Measurements from ENCODE around the gene ZCRB1. TPM values are rescaled to one million over a fixed set of nuclear protein-coding genes. Genes with fewer than 3 reads are reported as not detected.

The ZCRB1 gene
- total and polyA plus RNA-seq, 2 of the 4 experiments (the other 2 are of a cell fraction), result 19.7 to 28.1 TPM

- in situ Hi-C loops (cut with MboI; ENCODE audit: low sequenced_read_pairs) (no loop called here), dilution Hi-C loops (cut with HindIII; ENCODE audit: low sequenced_read_pairs, unreplicated experiment) (no loop called here), intact Hi-C loops (cut with micrococcal nuclease) (no loop called here)
- ChIA-PET CTCF (no interaction called here), POLR2A (ENCODE audit: unreplicated experiment) (no interaction called here)
- no peaks in the 10 kb centered on the region for H3K9me1 ChIP-seq (ENCODE audit: insufficient read depth, low read length)
- no peak overlapping the region for H2BK20ac ChIP-seq (ENCODE audit: low read depth, low read length)
- DNase-seq, result no peak
- no peak overlapping the region for H3K14ac ChIP-seq (replicated peaks; ENCODE audit: low read depth, low read length)
- no peak overlapping the region for H4K5ac ChIP-seq (ENCODE audit: low read depth, low read length)
- H3K36me3 ChIP-seq (ENCODE audit: control insufficient read depth, insufficient read depth, low read length), result no peaks in the 10 kb centered on the region
- 81% methylated on average over 8 of the region's 26 CpGs; no CpG with 5 or more reads in 1 of the 2 experiments for WGBS, 2 experiments (ENCODE audit: extremely low coverage in 2 of 2, insufficient read length in 1 of 2)
- no peak for ATAC-seq (ENCODE audit: low read depth)
- H3K23ac ChIP-seq (ENCODE audit: low read depth, low read length), result no peak overlapping the region
- H2BK15ac ChIP-seq (ENCODE audit: low read depth, low read length), result no peak overlapping the region
- H3K4me2 ChIP-seq (ENCODE audit: low read depth, low read length), result no peak overlapping the region
- H3K4me1 ChIP-seq (ENCODE audit: control insufficient read depth, insufficient read depth, low read length), result no peaks in the 10 kb centered on the region
- H3K56ac ChIP-seq (ENCODE audit: extremely low read depth, insufficient read depth, low read length), result no peak overlapping the region
- no peak overlapping the region for H2AFZ ChIP-seq (replicated peaks; ENCODE audit: low read length, poor library complexity)
- H2AK5ac ChIP-seq (ENCODE audit: low read depth, low read length), result no peak overlapping the region
- H3K4me3 ChIP-seq (ENCODE audit: insufficient read depth, low read depth, low read length), result no peak overlapping the region
- H4K8ac ChIP-seq (ENCODE audit: low read depth in 2 of 2, low read length in 2 of 2), result no peak overlapping the region
- no peak overlapping the region for H3K18ac ChIP-seq (ENCODE audit: low read depth, low read length)
- H3K27ac ChIP-seq (ENCODE audit: insufficient read depth, low read length), result no peak overlapping the region
- H3K79me1 ChIP-seq (ENCODE audit: low read depth in 1 of 2, low read length in 2 of 2), result no peaks in the 10 kb centered on the region
- no peak overlapping the region for H3K4ac ChIP-seq (ENCODE audit: low read depth, low read length)
- H3K27me3 ChIP-seq (ENCODE audit: control insufficient read depth, insufficient read depth, low read length), result peaks cover 3% of the 10 kb centered on the region; the same call in 1 of the 2 replicates
- H2BK5ac ChIP-seq (ENCODE audit: low read depth, low read length, poor library complexity, severe bottlenecking), result no peak overlapping the region
- no TSS peak for BruUV-seq (replicated peaks)
- H3K9ac ChIP-seq (ENCODE audit: low read depth, low read length), result no peak overlapping the region
- H2AK9ac ChIP-seq (replicated peaks; ENCODE audit: low read depth, low read length, poor library complexity), result no peak overlapping the region
- H4K20me1 ChIP-seq (ENCODE audit: insufficient read depth, low read length), result no peaks in the 10 kb centered on the region
- no peak overlapping the region for H4K91ac ChIP-seq (ENCODE audit: insufficient read depth, low read depth, low read length)
- H2BK120ac ChIP-seq (ENCODE audit: low read depth, low read length), result no peak overlapping the region
- TF ChIP-seq FOS (IDR thresholded peaks at IDR 0.05; ENCODE audit: low read depth, low read length) (no peak), RFX5 (IDR thresholded peaks at IDR 0.05; ENCODE audit: low read depth, low read length) (no peak), POLR2A (IDR thresholded peaks at IDR 0.05; ENCODE audit: low read depth, low read length) (no peak), CHD1 (IDR thresholded peaks at IDR 0.05; ENCODE audit: low read depth, low read length) (no peak), SMC3 (IDR thresholded peaks at IDR 0.05; ENCODE audit: low read depth, low read length) (no peak), MAZ (IDR thresholded peaks at IDR 0.05; ENCODE audit: borderline replicate concordance, low read depth, low read length) (no peak), NFE2L2 (IDR thresholded peaks at IDR 0.05; ENCODE audit: low read depth, low read length) (no peak), ELK1 (IDR thresholded peaks at IDR 0.05; ENCODE audit: borderline replicate concordance, low read depth, low read length) (no peak), RAD21 (IDR thresholded peaks at IDR 0.05; ENCODE audit: low read length) (no peak), MXI1 (IDR thresholded peaks at IDR 0.05; ENCODE audit: borderline replicate concordance, low read depth, low read length) (no peak)
- TF ChIP-seq, protein P1, sequence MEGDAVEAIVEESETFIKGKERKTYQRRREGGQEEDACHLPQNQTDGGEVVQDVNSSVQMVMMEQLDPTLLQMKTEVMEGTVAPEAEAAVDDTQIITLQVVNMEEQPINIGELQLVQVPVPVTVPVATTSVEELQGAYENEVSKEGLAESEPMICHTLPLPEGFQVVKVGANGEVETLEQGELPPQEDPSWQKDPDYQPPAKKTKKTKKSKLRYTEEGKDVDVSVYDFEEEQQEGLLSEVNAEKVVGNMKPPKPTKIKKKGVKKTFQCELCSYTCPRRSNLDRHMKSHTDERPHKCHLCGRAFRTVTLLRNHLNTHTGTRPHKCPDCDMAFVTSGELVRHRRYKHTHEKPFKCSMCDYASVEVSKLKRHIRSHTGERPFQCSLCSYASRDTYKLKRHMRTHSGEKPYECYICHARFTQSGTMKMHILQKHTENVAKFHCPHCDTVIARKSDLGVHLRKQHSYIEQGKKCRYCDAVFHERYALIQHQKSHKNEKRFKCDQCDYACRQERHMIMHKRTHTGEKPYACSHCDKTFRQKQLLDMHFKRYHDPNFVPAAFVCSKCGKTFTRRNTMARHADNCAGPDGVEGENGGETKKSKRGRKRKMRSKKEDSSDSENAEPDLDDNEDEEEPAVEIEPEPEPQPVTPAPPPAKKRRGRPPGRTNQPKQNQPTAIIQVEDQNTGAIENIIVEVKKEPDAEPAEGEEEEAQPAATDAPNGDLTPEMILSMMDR (conservative IDR thresholded peaks at IDR 0.05; ENCODE audit: low read depth, low read length), result no peak
- H3K9me3 ChIP-seq (ENCODE audit: control insufficient read depth, insufficient read depth, low read length), result no peaks in the 10 kb centered on the region
Measured at GRCh38 chr12:42286741-42287140, 39.2 kb downstream of the ZCRB1 start.

Measured in IMR-90 (cell line).